ENCODE data around the gene PIGQ.

Gene PIGQ

DNA sequence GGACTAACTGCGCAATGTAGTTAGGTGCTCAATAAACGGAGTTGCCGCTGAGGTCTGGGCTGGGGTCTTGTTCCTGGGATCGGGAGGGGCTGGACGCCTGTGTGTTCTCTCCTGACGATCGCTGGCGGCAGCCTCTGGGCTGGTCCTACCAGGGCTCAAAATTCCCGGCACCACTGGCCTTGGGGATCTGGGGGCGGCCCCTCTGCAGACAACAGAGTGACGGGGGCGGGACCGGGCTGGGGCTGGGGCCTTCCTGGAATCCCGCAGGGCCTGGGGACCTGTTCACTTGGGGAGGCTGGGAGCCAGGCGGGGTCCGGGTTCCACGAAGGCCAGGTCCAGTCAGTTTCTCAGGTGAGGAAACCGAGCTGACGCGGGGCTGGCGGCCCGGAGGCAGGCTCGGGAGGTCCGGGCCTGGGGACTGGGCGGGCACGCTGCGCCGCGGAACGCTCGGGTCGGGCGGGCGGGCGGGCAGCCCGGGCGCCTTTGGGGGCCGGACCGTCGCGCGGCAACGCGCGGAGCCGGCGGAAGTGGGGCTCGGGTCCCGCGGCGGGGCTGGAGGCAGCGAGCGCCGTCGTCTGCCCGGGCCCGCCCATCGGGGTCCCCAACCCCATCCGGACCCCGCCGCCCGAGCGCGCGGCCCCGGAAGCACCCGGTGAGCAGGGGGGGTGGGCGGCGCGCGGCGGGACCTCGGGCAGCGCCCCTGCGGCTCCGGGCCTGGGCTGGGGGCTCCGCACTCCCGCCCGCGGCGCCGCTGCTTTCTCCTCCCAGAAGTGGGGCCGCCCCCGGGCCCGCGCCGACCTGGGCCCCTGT is at the start of gene PIGQ:
TSS of gene PIGQ (plus strand) at position 524 of the 810 bp plus-strand sequence. CDS start 4,107 bp downstream, outside the sequence.
- peak; percentile 32 to 61 (median 49) for DNase-seq (ENCODE audit: low read depth in 4 of 4, low spot score in 1 of 4)

DNA sequence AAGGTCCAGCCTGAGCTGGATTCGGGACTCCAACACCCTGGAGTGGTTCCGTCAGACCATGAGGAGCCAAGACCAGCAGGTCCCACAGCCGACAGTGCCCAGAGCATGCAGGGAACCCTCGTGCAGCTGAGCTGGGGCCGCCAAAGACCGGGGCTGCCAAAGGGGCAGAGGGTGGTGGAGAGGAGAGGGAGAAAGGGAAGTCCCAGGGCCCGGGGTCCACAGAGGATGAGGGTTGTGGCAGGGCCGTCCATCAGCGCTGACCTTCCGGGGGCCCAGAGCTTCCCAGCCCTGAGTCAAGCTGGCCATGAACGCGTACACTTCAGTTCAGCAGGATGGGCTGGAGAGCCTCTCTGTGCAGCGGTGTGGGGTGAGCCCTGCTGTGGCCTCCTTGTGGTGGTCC is 48.9 kb upstream of the PIGQ start:
- DNase-seq (ENCODE audit: low read depth in 4 of 4, low spot score in 1 of 4), result no peak

DNA sequence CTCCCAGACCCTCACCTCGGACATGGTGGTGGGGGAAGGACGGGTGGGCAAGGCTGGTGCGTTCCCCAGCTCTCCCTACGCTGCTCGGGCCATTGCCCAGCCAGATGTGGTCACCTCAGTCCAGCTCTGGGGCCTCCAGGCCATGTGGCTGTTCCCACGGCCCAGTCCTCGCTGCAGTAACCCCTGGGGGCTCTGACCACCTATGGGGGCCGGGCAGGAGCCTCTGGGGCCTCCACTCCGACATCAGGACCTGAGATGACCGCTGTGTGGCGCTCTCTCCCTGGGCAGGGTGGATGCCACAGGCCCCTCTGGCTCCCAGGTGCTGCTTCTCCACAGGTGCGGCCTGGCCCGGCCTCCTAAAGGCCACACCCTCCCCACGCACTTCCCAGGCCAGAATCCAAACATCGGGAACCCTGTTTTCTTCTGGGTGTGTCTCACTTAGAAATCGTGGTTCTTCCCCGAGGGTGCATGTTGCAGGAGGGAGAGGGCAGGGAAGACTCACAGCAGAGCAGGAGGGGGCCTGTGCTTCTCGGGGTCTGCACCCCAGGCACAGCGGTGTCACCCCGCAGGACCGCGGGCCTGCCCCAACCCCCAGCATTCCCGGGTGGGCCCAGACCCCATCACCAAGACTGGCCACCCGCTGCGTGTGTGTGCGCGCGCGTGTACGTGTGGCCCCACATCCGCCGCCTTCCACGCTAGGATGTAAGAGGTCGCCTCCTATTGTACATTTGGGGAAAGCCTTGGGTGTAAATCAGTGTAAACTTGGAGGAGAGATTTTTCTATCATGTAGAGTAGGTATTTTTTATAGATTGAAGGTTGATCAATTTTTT is 48.2 kb upstream of the PIGQ start:
- no peak for DNase-seq (ENCODE audit: low read depth in 4 of 4, low spot score in 1 of 4)

DNA sequence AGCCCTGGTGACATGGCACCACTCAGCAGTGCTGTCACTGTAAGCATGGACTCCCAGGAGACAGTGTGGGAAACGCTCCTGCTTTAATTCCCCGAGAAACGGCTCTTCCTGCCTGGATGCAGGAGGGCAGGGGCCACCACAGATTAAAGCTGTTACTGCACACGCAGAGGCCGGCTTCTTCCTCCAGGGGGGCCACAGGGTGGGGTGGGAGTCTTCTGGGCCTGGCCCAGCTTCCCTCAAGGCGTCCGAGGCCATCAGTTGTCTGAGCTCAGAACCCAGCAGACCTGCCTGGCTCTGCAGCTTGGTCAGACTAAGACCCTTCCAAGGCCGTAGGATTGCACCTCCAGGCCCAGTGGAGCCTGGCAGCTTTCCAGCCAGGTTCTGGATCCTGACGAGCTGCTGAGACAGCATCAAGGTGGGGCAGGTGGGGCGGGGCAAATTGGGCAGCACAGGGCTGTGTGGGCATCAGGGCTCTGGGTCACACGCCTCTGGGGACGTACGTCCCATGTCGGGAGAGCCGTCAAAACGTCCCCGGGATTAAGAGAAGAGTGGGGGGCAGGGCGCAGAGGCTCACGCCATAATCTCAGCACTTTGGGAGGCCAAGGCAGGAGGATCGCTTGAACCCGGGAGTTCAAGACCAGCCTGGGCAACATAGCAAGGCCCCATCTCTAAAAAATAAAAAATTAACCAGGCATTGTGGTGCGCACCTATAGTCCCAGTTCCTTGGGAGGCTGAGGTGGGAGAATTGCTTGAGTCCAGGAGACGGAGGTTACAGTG is 47.3 kb upstream of the PIGQ start:
- no peak for DNase-seq (ENCODE audit: low read depth in 4 of 4, low spot score in 1 of 4)

DNA sequence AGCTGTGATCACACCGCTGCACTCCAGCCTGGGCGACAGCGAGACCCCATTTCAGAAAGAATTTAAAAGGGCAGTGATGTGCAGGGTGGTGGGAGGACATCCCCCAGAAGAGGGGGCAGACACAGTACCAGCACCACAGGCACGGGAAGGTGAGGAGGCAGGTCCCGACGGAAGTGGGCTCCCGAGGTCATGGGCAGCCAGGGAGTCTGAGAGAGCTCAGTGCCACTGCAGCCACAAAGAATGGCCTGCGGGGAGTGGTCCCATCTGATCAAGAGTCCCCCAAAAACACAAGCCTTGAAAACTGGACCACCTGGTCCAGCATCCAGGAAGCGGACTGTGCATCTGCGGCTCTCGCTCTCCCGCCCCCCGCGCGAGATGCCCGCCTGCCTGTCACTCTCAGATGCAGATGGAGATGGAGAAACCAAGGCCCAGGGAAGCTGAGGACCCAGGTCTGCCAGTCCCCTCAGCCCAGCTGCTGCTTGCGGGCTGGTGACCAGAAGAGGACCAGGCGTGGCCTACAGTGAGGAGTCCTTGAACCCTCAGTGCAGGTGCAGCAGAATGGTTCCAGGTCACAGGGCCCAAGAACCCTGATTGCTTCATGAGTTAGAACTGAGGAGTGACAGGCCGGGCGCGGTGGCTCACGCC is 46.5 kb upstream of the PIGQ start:
- DNase-seq (ENCODE audit: low read depth in 4 of 4, low spot score in 1 of 4), result no peak

DNA sequence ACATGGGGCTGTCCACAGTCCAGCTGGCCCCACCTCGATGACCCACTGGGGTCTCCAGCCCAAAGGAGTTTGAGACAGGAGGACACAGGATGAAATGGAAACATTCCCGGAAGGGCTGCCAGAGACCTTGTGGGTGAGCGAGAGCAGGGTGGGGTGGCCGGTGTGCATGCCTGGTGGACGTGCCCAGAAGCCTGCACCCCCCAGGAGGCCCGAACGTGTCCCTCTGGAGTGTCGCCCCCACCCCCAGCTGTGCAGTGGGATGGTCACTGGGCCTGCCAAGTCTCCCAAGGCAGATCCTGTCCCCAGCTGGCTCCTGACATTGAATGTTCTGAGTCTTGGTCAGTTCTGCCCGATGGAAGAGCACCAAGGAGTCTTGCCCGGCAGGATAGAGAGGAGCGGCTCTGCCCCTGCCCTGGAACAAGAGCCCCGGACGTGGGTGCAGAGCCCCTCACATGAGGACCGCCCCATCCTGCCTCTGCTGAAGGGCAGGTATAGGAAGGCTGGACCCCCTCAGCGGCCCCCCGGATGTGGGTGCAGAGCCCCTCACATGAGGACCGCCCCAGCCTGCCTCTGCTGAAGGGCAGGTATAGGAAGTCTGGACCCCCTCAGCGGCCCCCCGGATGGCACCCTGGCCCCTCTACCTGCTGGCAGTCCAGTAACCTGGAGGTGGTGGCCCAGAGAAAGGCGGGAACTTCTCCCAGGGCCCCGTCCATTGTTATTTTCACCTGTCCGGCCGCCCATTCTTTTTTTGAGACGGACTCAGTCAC is 45.3 kb upstream of the PIGQ start:
- DNase-seq (ENCODE audit: low read depth in 4 of 4, low spot score in 1 of 4), result no peak

DNA sequence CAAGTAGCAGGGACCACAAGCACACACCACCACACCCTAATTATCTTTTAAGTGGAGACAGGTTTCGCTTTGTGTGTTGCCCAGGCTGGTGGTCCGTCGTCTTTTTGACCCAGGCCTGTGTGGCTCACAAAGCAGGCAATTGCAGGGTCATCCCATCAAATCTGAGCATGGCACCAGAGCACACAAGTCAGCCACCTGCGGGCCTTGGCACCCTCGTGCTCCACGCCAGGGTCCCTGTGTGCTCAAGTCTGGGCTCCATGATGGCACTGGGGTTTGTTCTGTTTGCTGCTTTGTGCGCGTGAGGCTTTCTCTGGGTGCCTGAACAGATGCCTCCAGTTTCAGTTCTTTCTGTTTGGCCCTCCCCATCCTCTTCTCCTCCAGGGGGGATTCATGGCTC is 44.6 kb upstream of the PIGQ start:
- no peak for DNase-seq (ENCODE audit: low read depth in 4 of 4, low spot score in 1 of 4)

DNA sequence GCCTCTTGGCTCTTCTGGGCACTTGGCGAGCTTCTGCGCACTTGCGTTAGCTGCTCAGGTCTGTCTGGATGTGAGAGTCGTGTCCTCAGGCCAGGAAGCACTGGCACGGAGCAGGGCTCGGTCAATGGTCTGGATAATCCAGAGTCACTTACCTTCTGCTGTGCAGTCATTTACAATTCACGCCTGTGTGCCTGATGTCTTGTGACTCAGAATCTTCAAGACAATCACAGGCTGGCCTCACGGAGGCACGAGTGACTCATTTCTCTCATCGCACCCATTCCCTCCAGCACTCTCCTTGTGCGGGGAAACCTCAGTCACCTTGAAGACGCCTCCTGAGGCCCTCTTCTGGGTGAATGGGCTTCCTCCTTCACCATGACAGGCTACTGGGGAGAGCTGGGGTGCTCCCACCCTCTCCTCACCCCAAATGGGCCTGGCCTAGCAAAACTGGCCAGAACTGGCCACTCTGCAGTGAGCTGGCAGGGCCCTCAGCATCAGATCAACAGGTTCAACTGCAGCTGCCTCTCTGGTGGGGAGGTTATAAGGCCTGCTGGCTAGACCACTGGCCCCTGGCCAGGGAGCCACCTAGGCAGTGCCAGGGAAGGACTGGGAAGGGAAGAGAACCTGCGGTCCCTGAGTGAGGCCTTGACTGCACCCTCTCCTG is 44.1 kb upstream of the PIGQ start:
- peak; percentile 41 to 75 (median 63) for DNase-seq (ENCODE audit: low read depth in 4 of 4, low spot score in 1 of 4)

DNA sequence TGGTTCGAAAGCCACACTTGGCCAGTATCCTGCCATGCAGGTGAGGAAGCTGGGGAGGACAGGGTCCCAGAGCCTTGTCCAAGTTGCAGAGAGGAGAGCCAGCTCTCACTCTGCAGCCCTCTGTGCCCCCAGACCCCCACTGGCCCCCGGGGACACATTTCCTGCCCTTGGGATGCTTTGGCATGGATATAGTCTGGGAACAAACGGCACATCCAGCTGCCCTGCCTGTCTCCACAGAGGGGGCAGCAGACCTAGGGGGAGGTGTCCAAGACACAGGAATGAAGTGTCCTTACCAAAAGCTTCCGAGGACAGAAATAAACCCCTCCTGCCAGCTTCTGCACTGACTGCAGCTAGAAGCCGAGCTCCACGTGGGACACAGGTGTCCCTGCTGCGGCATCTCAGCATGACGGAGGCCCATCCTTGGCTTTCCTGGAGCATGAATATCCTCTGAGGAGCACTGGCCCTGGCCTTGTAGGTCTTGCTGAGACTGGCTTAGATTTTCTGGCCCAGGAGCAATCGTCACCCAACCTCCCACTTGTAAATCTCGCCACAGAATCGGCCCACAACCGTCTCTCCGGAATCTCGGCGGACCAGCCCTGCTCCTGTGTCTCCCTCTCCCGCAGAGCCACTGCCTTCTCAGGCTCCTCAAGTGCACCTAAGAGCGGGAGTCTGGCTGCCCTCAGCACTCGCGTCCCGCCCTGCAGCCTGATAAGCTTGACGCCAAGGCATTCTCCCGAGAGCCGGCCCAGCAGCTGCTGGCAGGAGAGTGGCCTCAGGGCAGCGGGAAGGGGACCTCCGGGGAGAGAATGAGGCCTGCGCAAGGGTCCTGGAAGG is 43.4 kb upstream of the PIGQ start:
- DNase-seq (ENCODE audit: low read depth in 4 of 4, low spot score in 1 of 4), result no peak

DNA sequence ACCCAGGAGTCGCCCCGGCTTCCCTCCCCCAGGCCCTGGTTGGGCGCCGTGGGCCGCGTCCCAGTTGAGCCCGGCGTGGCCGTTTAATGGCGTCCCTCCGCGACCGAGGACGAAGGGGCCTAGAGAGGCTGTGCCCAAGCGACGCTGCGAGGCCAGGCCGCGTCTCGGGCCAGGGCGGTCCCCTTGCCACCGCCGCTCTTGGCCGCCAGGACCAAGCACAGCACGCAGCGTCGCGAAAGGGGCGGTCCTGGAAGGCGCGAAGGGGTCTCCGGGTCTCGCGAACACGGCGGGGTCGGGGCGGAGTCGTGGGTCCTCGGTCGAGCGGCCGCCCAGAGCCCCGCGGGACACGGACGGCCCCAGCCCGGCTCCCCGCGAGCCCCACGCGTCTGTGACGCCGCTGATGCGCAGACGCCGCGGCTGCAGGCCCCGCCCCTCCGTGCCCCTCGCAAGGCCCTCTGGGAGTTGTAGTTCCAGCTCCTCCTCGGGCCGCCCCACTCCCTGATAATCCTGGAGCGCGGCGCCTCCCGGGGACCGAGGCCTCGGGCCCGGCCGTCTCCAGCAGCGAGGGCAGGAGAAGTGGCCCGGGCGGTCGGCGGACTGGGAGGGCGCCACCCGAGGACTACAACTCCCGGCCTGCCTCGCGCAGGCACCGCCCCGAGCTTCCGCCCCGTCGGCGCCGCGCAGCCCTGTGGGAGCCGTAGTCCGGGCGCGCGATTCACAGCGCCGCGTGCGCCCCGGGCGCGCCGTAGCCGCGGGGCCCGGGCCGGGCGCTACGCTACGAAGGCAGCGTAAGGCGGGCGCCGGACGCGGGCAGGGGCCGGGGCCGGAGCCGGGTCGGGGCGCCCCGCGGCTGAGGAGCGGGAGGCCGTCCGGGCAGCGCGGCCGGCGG is 42.5 kb upstream of the PIGQ start, which contains the start of gene CAPN15:
TSS of gene CAPN15 (plus strand) at position 698 of the 889 bp plus-strand sequence. CDS start 19,127 bp downstream, outside the sequence.
- DNase-seq (ENCODE audit: low read depth in 4 of 4, low spot score in 1 of 4), result peak; percentile 66 to 83 (median 69)

DNA sequence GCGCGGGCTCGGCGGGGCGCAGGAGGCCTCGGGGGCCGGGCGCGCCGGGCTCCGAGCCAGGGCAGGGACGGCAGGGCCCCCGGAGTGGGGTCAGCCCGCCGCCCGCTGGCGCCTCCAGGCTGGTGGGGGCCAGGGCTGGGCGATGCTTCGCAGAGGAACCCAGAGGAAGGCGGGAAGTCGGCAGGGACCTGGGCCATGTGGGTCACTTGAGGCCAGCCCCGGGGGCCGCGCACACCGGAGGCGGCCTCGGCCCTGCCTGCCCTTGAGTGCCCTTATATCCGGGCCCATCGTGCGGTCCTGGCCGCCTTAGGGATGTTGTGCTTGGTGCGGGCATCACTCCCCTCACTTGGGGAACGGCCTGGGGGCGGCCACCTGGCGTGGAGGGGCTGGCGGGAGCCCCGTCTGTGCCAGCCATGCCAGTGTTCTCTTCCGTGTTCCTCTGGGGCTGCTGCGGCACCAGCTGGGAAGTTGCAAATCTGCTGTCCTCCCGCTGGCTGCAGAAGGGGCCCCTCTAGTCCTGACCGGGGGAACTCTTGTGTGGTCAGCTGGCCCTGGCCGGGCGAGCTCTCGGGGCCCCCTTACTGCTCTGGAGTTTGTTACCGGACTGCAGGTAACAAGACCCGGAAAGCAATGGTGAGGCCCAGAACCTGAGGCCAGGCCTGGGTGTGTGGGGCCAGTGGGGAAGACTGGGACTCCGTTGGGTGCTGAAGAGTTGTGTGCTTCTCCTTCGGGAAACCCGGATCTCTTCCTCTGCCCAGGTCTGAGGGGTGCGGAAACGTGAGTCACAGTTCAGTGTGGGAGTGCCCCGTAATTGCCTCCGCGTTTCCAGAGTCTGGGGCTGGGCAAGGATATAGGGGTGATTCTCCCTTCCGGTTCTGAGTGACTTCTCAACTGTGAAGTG is 41.4 kb upstream of the PIGQ start:
- DNase-seq (ENCODE audit: low read depth in 4 of 4, low spot score in 1 of 4), result no peak

DNA sequence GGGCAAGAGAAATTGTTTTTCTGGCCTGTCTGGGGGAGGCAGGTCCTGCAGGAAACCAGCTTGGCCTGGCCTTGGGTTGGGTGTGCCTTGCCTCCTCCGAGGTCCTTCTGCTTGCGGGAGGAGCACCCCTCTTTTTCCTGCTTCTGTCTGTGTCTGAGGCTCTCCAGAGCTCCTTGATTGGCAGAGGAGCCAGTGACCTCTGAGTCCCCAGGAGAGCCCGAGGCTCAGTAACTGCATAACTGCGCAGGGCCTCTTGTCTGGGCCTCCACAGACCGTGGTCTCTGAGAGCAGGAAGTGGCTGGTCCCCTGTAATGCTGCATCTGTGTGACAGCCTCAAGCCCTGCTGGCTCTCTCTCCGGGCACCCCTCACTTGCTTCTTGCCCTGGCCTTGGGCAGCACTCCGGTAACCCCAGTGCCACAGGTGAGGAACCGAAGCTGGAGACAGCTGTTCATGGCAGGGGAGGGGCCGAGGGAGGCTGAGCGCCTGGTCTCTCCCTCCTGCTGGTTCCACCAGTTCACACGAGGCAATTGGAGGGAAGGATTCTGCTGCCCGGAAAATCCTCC is 40.7 kb upstream of the PIGQ start:
- DNase-seq (ENCODE audit: low read depth in 4 of 4, low spot score in 1 of 4), result no peak

DNA sequence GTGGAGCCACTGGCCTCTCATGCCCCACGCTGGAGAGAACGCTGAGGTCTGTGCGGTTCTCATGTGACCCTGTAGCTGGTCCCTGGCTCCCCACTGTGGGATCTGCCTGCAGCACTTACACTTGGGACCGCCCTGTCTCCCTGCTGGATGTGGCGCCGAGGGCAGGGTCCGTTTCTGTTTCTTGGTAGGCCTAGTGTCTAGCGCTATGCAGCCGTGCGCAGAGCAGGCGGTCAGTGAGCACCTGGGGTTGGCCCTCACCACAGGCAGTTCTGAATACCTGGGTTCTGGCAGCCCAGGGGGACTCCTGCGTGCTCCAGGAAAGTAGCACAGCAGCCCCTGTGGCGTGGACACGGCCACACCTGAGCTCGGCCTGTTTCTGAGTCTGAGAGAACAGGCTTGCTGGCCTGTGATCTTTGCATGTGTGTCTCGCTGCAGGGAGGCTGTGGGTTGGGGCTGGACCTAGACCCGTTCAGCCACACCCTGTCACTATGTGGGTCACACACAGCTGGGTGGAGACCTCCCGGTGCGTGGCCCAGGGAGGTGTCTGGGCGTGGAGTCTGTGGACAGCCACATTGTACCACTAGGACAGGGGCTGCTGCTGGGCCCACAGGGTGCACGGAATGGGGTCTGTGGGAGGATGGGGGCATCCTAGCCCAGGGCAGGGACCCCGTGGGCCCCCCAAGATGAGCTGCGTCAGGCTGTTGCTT is 39.5 kb upstream of the PIGQ start:
- DNase-seq (ENCODE audit: low read depth in 4 of 4, low spot score in 1 of 4), result no peak

DNA sequence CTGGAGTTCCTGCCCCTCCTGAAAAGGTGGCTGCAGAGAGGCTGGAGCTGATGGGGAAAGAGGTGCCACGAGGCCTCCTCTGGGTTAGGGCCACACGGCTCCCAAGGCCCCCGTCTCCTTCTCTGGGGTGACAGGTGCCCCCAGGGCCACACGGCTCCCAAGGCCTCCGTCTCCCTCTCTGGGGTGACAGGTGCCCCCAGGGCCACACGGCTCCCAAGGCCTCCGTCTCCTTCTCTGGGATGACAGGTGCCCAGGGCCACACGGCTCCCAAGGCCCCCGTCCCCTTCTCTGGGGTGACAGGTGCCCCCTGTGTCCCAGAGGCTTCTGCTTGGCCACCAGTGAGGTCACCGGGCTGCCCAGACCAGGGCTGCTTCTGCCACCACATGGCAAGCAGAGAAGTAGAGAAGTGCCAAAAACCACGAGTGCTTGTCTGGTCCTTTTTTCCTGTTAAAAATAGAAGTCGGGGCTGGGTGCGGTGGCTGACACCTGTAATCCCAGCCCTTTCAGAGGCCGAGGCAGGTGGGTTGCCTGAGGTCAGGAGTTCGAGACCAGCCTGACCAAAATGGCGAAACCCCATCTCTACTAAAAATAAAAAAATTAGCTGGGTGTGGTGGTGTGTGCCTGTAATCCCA is 38.2 kb upstream of the PIGQ start:
- no peak for DNase-seq (ENCODE audit: low read depth in 4 of 4, low spot score in 1 of 4)

DNA sequence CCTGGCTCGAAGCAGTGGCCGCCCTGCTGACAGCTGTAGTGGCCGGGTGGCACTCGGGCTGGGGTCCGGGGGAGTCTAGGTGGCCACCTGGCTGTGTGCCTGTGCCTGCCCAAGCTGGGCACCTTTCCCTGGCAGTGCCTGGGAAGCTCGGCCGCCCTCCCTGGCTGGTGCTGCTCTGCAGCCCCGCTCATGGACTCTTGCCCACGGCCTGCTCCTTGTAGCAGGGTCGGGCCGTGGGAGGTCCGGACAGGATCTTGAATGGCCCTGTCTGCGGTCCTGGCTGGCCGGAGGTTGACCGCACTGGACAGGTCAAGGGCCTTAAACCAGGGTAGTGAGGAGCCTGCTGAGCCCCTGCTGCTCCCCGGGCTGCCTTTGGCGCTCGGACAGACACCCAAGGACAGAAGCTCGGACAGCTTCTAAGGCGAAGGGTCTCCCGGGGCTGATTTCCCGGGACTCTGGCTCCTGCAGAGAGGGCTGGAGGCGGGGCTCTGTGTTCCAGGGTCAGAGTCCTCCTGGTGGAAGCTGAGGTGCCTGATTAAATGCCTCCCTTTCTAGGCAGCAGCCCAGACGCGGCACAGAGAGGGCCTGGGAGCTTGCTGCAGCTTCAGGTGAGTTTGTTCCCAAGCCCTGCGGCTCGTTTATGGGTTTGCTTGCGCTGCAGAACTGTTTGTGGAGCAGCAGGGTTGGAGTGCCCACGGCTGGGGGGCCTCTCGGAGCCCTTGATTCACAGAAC is 36.2 kb upstream of the PIGQ start:
- DNase-seq (ENCODE audit: low read depth in 4 of 4, low spot score in 1 of 4), result no peak

Data from stimulated activated CD4-positive, alpha-beta T cell treated with anti-CD3 and anti-CD28 coated beads, Interleukin-1b, Interleukin-23, amount 100 ng/mL, for 24 hours (primary cell).